Astrocyte (in vitro differentiated cells and primary cell): Measurements from ENCODE around the gene ENPP6. TPM values are rescaled to one million over a fixed set of nuclear protein-coding genes. Genes with fewer than 3 reads are reported as not detected.

Source experiments
- DNase-seq: peaks from one replicate; pipeline ENCODE4 v3.0.0-alpha.2; 2010; ENCODE audit warnings: low read depth
- FAIRE-seq: peaks from 2 replicates; lab custom pipeline; 2011; peaks lifted over from hg19 to GRCh38; lab: Jason Lieb, UNC
- H2AFZ ChIP-seq: 2 replicates; pipeline ENCODE4 v1.6.0; 2012; ENCODE audit warnings: low read depth, low read length, inconsistent platforms
- H3K27ac ChIP-seq: 2 replicates; pipeline ENCODE4 v1.5.1; 2011; ENCODE audit warnings: low read depth, low read length, inconsistent platforms
- H3K27me3 ChIP-seq: 2 replicates; pipeline ENCODE4 v1.6.0; 2011; ENCODE audit warnings: low read length, inconsistent platforms; ENCODE audit not compliant: insufficient read depth
- H3K36me3 ChIP-seq: 2 replicates; pipeline ENCODE4 v1.5.1; 2011; ENCODE audit warnings: low read length, inconsistent platforms; ENCODE audit not compliant: insufficient read depth
- H3K4me1 ChIP-seq: 2 replicates; pipeline ENCODE4 v1.5.1; 2011; ENCODE audit warnings: low read length, inconsistent platforms; ENCODE audit not compliant: insufficient read depth
- H3K4me2 ChIP-seq: 2 replicates; pipeline ENCODE4 v1.6.0; 2012; ENCODE audit warnings: low read length, inconsistent platforms
- H3K4me3 ChIP-seq: 2 replicates; pipeline ENCODE4 v1.5.1; 2011; ENCODE audit warnings: low read depth, mild to moderate bottlenecking, low read length, inconsistent platforms; ENCODE audit not compliant: insufficient read depth
- H3K79me2 ChIP-seq: 2 replicates; pipeline ENCODE4 v1.6.0; 2012; ENCODE audit warnings: mild to moderate bottlenecking, low read length, inconsistent platforms; ENCODE audit not compliant: insufficient read depth
- H3K9ac ChIP-seq: 2 replicates; pipeline ENCODE4 v1.6.0; 2012; ENCODE audit warnings: mild to moderate bottlenecking, low read length, inconsistent platforms
- H3K9me3 ChIP-seq: 2 replicates; pipeline ENCODE4 v1.5.1; 2012; ENCODE audit warnings: low read depth, mild to moderate bottlenecking, low read length, inconsistent platforms; ENCODE audit not compliant: insufficient read depth
- H4K20me1 ChIP-seq: 2 replicates; pipeline ENCODE4 v1.6.0; 2012; ENCODE audit warnings: low read length, inconsistent platforms; ENCODE audit not compliant: insufficient read depth
- H3K27ac Mint-ChIP-seq: one replicate; pipeline ENCODE4 v1.8.0; 2021; ENCODE audit warnings: mild to moderate bottlenecking, mixed read lengths; ENCODE audit not compliant: unreplicated experiment
- H3K27me3 Mint-ChIP-seq: one replicate; pipeline ENCODE4 v1.8.0; 2021; ENCODE audit warnings: low read depth, mixed read lengths; ENCODE audit not compliant: unreplicated experiment
- H3K36me3 Mint-ChIP-seq: one replicate; pipeline ENCODE4 v1.8.0; 2021; ENCODE audit warnings: low read depth, mixed read lengths; ENCODE audit not compliant: unreplicated experiment
- H3K4me1 Mint-ChIP-seq: one replicate; pipeline ENCODE4 v1.8.0; 2021; ENCODE audit warnings: low read depth, mixed read lengths; ENCODE audit not compliant: unreplicated experiment
- H3K4me3 Mint-ChIP-seq: one replicate; pipeline ENCODE4 v1.8.0; 2021; ENCODE audit warnings: mild to moderate bottlenecking, moderate library complexity, mixed read lengths; ENCODE audit not compliant: unreplicated experiment
- H3K9me3 Mint-ChIP-seq: one replicate; pipeline ENCODE4 v1.8.0; 2021; ENCODE audit warnings: mild to moderate bottlenecking, mixed read lengths; ENCODE audit not compliant: unreplicated experiment
- CTCF ChIP-seq: IDR thresholded peaks from 2 replicates; pipeline ENCODE4 v1.5.1; 2011; ENCODE audit warnings: low read depth, mild to moderate bottlenecking, inconsistent platforms, low read length, moderate library complexity; ENCODE audit not compliant: insufficient read depth
- EZH2 ChIP-seq: IDR thresholded peaks from 2 replicates; pipeline ENCODE4 v1.6.1; 2012; ENCODE audit warnings: mild to moderate bottlenecking, low read length, inconsistent platforms; ENCODE audit not compliant: insufficient read depth
- total RNA-seq: library from RNA; stranded (reverse); gene quantifications from 2 replicates; pipeline ENCODE4 v1.2.1, GENCODE V29; 2021

The ENPP6 gene
- total RNA-seq, 1 donor from 2014 or later, result 0.50 TPM

GRCh38 chr4:184099000-184099399 is 118.7 kb downstream of the ENPP6 start:
- no peak for DNase-seq
- H3K4me3 Mint-ChIP-seq, result no peak overlapping the region
- H3K27ac Mint-ChIP-seq, result no peak overlapping the region
- H3K9me3 ChIP-seq, result no peaks in the 10 kb centered on the region
- H3K36me3 ChIP-seq, result no peaks in the 10 kb centered on the region
- no peaks in the 10 kb centered on the region for H3K36me3 Mint-ChIP-seq
- no peaks in the 10 kb centered on the region for H3K79me2 ChIP-seq
- H3K9ac ChIP-seq, result no peak overlapping the region
- H3K4me1 Mint-ChIP-seq, result peaks cover 2% of the 10 kb centered on the region
- no peak for TF ChIP-seq CTCF
- TF ChIP-seq EZH2, result no peak
- H4K20me1 ChIP-seq, result no peaks in the 10 kb centered on the region
- H2AFZ ChIP-seq, result no peak overlapping the region
- no peak overlapping the region for H3K27ac ChIP-seq
- peaks cover 2% of the 10 kb centered on the region for H3K27me3 ChIP-seq
- H3K9me3 Mint-ChIP-seq, result no peaks in the 10 kb centered on the region
- no peak overlapping the region for H3K4me3 ChIP-seq
- H3K27me3 Mint-ChIP-seq, result peaks cover 45% of the 10 kb centered on the region
- H3K4me1 ChIP-seq, result no peaks in the 10 kb centered on the region
- H3K4me2 ChIP-seq, result no peak overlapping the region
- no peak for FAIRE-seq

GRCh38 chr4:184097815-184098214 is 119.9 kb downstream of the ENPP6 start:
- no peaks in the 10 kb centered on the region for H3K36me3 ChIP-seq
- FAIRE-seq, result no peak
- no peaks in the 10 kb centered on the region for H3K79me2 ChIP-seq
- no peak overlapping the region for H3K4me3 ChIP-seq
- H3K27me3 ChIP-seq, result peaks cover 2% of the 10 kb centered on the region
- H4K20me1 ChIP-seq, result no peaks in the 10 kb centered on the region
- Mint-ChIP-seq H3K36me3 (no peaks in the 10 kb centered on the region), H3K4me1 (no peaks in the 10 kb centered on the region), H3K27me3 (peaks cover 40% of the 10 kb centered on the region), H3K27ac (no peak overlapping the region), H3K4me3 (no peak overlapping the region), H3K9me3 (no peaks in the 10 kb centered on the region)
- no peaks in the 10 kb centered on the region for H3K4me1 ChIP-seq
- H3K27ac ChIP-seq, result no peak overlapping the region
- no peak for TF ChIP-seq EZH2
- no peak for TF ChIP-seq CTCF
- no peak overlapping the region for H2AFZ ChIP-seq
- no peaks in the 10 kb centered on the region for H3K9me3 ChIP-seq
- no peak overlapping the region for H3K9ac ChIP-seq
- no peak overlapping the region for H3K4me2 ChIP-seq
- no peak for DNase-seq

GRCh38 chr4:184097241-184097605 is 120.5 kb downstream of the ENPP6 start:
- H3K4me3 ChIP-seq, result no peak overlapping the region
- FAIRE-seq, result no peak

More at GRCh38 chr4:184097241-184097605, 120.5 kb downstream of the ENPP6 start:
- Histone ChIP-seq H3K4me1 (no peaks in the 10 kb centered on the region), H3K27ac (no peak overlapping the region), H2AFZ (no peak overlapping the region), H3K79me2 (no peaks in the 10 kb centered on the region), H3K27me3 (peaks cover 2% of the 10 kb centered on the region), H3K9ac (no peak overlapping the region), H3K36me3 (no peaks in the 10 kb centered on the region), H3K4me2 (no peak overlapping the region), H3K9me3 (no peaks in the 10 kb centered on the region), H4K20me1 (no peaks in the 10 kb centered on the region)
- Mint-ChIP-seq H3K4me3 (no peak overlapping the region), H3K27ac (no peak overlapping the region), H3K36me3 (no peaks in the 10 kb centered on the region), H3K9me3 (no peaks in the 10 kb centered on the region), H3K4me1 (no peaks in the 10 kb centered on the region), H3K27me3 (peaks cover 43% of the 10 kb centered on the region)
- no peak for DNase-seq
- TF ChIP-seq EZH2 (no peak), CTCF (no peak)
